ENCODE measurements around the gene ZNF462. TPM values are rescaled to one million over a fixed set of nuclear protein-coding genes. Genes with fewer than 3 reads are reported as not detected.
"Not testable (repeated sequence)": the region's sequence is repeated elsewhere in the genome, so short reads cannot be mapped to it uniquely, and the experiment has no call there.

The ZNF462 gene
- total and polyA plus RNA-seq, 5 donors, result 5.2 to 34.6 (median 30.7) TPM

DNA sequence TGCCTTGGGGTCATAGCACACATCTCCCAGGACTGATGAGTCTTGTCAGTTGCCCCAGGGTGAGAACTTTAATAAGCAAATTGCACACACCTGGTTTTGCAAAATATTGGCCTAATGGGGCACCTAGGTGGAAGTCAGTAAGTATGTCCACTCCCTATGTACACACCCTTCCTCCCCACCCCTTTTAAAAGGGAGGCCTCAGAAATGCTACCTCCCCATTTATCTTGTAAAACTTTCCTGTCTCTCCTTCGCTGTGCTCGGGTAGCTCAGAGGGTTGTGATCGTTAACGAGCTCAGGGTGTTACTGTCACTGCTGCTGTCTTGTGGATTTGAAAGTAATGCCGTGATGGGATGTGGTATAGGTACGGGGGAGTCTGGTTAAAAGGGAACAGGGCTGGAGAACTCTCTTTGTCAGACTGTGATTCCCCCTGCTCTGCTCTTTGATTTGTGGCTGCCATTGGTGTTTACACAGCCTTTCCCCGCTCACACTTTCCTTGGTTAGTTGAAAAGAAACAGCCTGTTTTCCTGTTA is 26.2 kb downstream of the ZNF462 start:
- WGBS, result 80% methylated on average over 7 of the region's 7 CpGs
- ATAC-seq (no peak), DNase-seq (no peak)
- H3K9me3 ChIP-seq (ENCODE audit: control insufficient read depth, low read length), result no peaks in the 10 kb centered on the region
- peaks cover 4% of the 10 kb centered on the region for H3K4me1 ChIP-seq (ENCODE audit: control insufficient read depth, insufficient read depth, low read length)
- H3K4me3 ChIP-seq (ENCODE audit: low read length), result no peak overlapping the region
- intact Hi-C loops (cut with DNase I), result no loop called here
- no peaks in the 10 kb centered on the region for H3K27me3 ChIP-seq (ENCODE audit: control insufficient read depth, insufficient read depth)
- H3K27ac ChIP-seq (ENCODE audit: low read length), result no peak overlapping the region

- no peak overlapping the region for H3K27ac ChIP-seq (ENCODE audit: low read length)
- no peak overlapping the region for H3K4me3 ChIP-seq (ENCODE audit: low read length)
- intact Hi-C loops (cut with DNase I), result no loop called here
- H3K27me3 ChIP-seq (ENCODE audit: control insufficient read depth, insufficient read depth), result no peaks in the 10 kb centered on the region
- 75% methylated on average over 4 of the region's 4 CpGs for WGBS
- no peak for ATAC-seq
- peaks cover 1% of the 10 kb centered on the region for H3K4me1 ChIP-seq (ENCODE audit: control insufficient read depth, insufficient read depth, low read length)
- DNase-seq, result no peak
- H3K9me3 ChIP-seq (ENCODE audit: control insufficient read depth, low read length), result no peaks in the 10 kb centered on the region
Observed at GRCh38 chr9:106890608-106891007, 27.6 kb downstream of the ZNF462 start.

GRCh38 chr9:106891286-106891685 is 28.3 kb downstream of the ZNF462 start:
- 49% methylated on average over 5 of the region's 5 CpGs for WGBS

GRCh38 chr9:106892632-106893031 is 29.7 kb downstream of the ZNF462 start:
- Histone ChIP-seq H3K27ac (ENCODE audit: low read length) (peak overlapping the region; percentile 13), H3K4me3 (ENCODE audit: low read length) (no peak overlapping the region), H3K4me1 (ENCODE audit: control insufficient read depth, insufficient read depth, low read length) (peaks cover 2% of the 10 kb centered on the region), H3K9me3 (ENCODE audit: control insufficient read depth, low read length) (no peaks in the 10 kb centered on the region), H3K27me3 (ENCODE audit: control insufficient read depth, insufficient read depth) (no peaks in the 10 kb centered on the region)
- intact Hi-C loops (cut with DNase I), result no loop called here
- peak; percentile 64 to 77 for ATAC-seq
- DNase-seq, result no peak
- 81% methylated on average over 4 of the region's 4 CpGs for WGBS

More at GRCh38 chr9:106891286-106891685, 28.3 kb downstream of the ZNF462 start:
- no peak for ATAC-seq
- intact Hi-C loops (cut with DNase I), result no loop called here
- H3K27me3 ChIP-seq (ENCODE audit: control insufficient read depth, insufficient read depth), result no peaks in the 10 kb centered on the region
- no peak for DNase-seq
- H3K27ac ChIP-seq (ENCODE audit: low read length), result no peak overlapping the region
- H3K9me3 ChIP-seq (ENCODE audit: control insufficient read depth, low read length), result no peaks in the 10 kb centered on the region
- no peak overlapping the region for H3K4me3 ChIP-seq (ENCODE audit: low read length)
- peaks cover 1% of the 10 kb centered on the region for H3K4me1 ChIP-seq (ENCODE audit: control insufficient read depth, insufficient read depth, low read length)

- Histone ChIP-seq H3K4me1 (ENCODE audit: control insufficient read depth, insufficient read depth, low read length) (peaks cover 4% of the 10 kb centered on the region), H3K27ac (ENCODE audit: low read length) (no peak overlapping the region), H3K9me3 (ENCODE audit: control insufficient read depth, low read length) (no peaks in the 10 kb centered on the region), H3K27me3 (ENCODE audit: control insufficient read depth, insufficient read depth) (no peaks in the 10 kb centered on the region), H3K4me3 (ENCODE audit: low read length) (no peak overlapping the region)
- intact Hi-C loops (cut with DNase I), result no loop called here
- 41% methylated on average over 1 of the region's 1 CpG for WGBS
- ATAC-seq, result peak in 1 of 2 donors; percentile 42
- DNase-seq, result no peak
Observed at GRCh38 chr9:106893088-106893487, 30.1 kb downstream of the ZNF462 start.

DNA sequence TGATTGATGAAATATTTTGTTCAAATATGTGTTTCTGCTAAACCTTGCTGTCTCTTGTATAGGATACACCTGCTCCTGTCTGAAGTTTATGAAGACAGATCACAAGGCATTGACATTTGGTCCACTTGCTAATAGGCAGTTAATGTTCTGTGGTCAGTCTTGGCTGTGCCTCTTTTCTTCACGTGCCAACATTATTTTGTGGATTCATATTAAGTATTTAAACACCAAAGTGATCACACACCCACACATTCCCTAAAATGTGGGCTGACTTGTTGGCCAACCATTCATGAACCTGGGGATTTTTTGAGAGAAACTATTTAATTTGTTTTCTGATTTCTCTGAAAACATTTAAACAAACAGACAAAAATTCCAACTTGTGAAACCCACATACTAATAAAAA is 33.7 kb downstream of the ZNF462 start:
- H3K9me3 ChIP-seq (ENCODE audit: control insufficient read depth, low read length), result no peaks in the 10 kb centered on the region
- intact Hi-C loops (cut with DNase I), result no loop called here

GRCh38 chr9:106897236-106897635 is 34.3 kb downstream of the ZNF462 start:
- Histone ChIP-seq H3K4me1 (ENCODE audit: control insufficient read depth, insufficient read depth, low read length) (peaks cover 4% of the 10 kb centered on the region), H3K9me3 (ENCODE audit: control insufficient read depth, low read length) (no peaks in the 10 kb centered on the region), H3K27ac (ENCODE audit: low read length) (no peak overlapping the region), H3K27me3 (ENCODE audit: control insufficient read depth, insufficient read depth) (no peaks in the 10 kb centered on the region), H3K4me3 (ENCODE audit: low read length) (no peak overlapping the region)
- ATAC-seq (no peak), DNase-seq (no peak)
- 11% methylated on average over 1 of the region's 1 CpG for WGBS
- intact Hi-C loops (cut with DNase I), result no loop called here

More for the DNA sequence above, 33.7 kb downstream of the ZNF462 start:
- DNase-seq, result no peak
- H3K27ac ChIP-seq (ENCODE audit: low read length), result no peak overlapping the region
- H3K4me3 ChIP-seq (ENCODE audit: low read length), result no peak overlapping the region
- WGBS, result 30% methylated on average over 1 of the region's 1 CpG
- peaks cover 4% of the 10 kb centered on the region for H3K4me1 ChIP-seq (ENCODE audit: control insufficient read depth, insufficient read depth, low read length)
- no peaks in the 10 kb centered on the region for H3K27me3 ChIP-seq (ENCODE audit: control insufficient read depth, insufficient read depth)
- ATAC-seq, result no peak

- 73% methylated on average over 3 of the region's 3 CpGs for WGBS
- no peak for ATAC-seq
- intact Hi-C loops (cut with DNase I), result no loop called here
- peaks cover 4% of the 10 kb centered on the region for H3K4me1 ChIP-seq (ENCODE audit: control insufficient read depth, insufficient read depth, low read length)
- H3K9me3 ChIP-seq (ENCODE audit: control insufficient read depth, low read length), result no peaks in the 10 kb centered on the region
- no peak for DNase-seq
- H3K27me3 ChIP-seq (ENCODE audit: control insufficient read depth, insufficient read depth), result no peaks in the 10 kb centered on the region
- peak overlapping the region; percentile 8 for H3K27ac ChIP-seq (ENCODE audit: low read length)
- H3K4me3 ChIP-seq (ENCODE audit: low read length), result no peak overlapping the region
Observed at GRCh38 chr9:106897751-106898150, 34.8 kb downstream of the ZNF462 start.

GRCh38 chr9:106900523-106900922 is 37.6 kb downstream of the ZNF462 start:
- intact Hi-C loops (cut with DNase I); DNase-seq; H3K9me3 ChIP-seq (ENCODE audit: control insufficient read depth, low read length); H3K4me3 ChIP-seq (ENCODE audit: low read length); H3K4me1 ChIP-seq (ENCODE audit: control insufficient read depth, insufficient read depth, low read length); H3K27ac ChIP-seq (ENCODE audit: low read length); H3K27me3 ChIP-seq (ENCODE audit: control insufficient read depth, insufficient read depth); ATAC-seq: not testable (repeated sequence)
- 86% methylated on average over 2 of the region's 2 CpGs for WGBS

DNA sequence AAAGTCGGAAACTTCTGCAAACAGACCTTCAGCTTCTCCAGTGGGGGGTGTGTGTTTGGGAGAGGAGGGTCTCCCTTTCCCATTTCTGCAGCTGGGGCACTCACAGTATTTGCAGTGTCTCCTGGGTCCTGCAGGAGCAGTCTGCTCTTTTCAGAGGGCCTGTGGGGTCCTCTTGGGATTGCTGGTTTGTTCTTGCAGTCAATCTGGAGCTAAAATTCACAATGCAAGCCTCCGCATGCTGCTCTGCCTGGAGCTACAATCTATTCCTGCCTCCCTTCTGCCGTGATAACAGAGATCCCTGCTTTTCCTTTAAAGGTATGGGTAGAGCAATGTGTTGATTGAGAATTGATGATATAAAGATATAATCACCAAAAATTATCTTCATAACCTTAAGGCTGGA is 43.2 kb downstream of the ZNF462 start:
- ATAC-seq, result no peak
- WGBS, result 80% methylated on average over 3 of the region's 3 CpGs
- no peak for DNase-seq

DNA sequence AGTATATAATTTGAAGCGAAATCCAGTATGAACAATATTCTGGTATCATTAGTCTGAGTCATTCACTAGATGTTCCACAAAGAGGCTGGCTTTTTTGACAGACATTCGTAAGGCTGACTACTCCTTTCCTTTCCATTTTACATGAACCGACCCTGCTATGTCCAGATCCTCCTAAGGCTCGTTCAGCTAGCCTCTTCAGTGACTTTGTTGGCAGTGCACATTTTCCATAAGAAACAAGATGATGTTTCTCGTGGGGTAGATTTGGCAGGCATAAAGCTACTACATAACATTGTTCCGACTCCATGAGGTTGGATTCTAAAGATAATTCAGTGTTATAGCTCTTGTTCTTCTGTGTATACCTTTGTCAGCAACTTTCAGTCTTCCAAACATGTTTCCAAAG is 49.0 kb downstream of the ZNF462 start:
- no peak for ATAC-seq
- Histone ChIP-seq H3K27ac (ENCODE audit: low read length) (no peak overlapping the region), H3K4me3 (ENCODE audit: low read length) (no peak overlapping the region), H3K9me3 (ENCODE audit: control insufficient read depth, low read length) (no peaks in the 10 kb centered on the region), H3K4me1 (ENCODE audit: control insufficient read depth, insufficient read depth, low read length) (peaks cover 4% of the 10 kb centered on the region), H3K27me3 (ENCODE audit: control insufficient read depth, insufficient read depth) (no peaks in the 10 kb centered on the region)
- intact Hi-C loops (cut with DNase I), result loop anchor here in 1 of 4 donors (10.0 kb wide), 1 partner anchor 47 kb away; the partner anchor contains the start of gene ZNF462
- 83% methylated on average over 6 of the region's 6 CpGs for WGBS
- DNase-seq, result no peak

More for the DNA sequence above, 43.2 kb downstream of the ZNF462 start:
- no peaks in the 10 kb centered on the region for H3K27me3 ChIP-seq (ENCODE audit: control insufficient read depth, insufficient read depth)
- H3K4me3 ChIP-seq (ENCODE audit: low read length), result no peak overlapping the region
- H3K9me3 ChIP-seq (ENCODE audit: control insufficient read depth, low read length), result no peaks in the 10 kb centered on the region
- intact Hi-C loops (cut with DNase I), result no loop called here
- peaks cover 4% of the 10 kb centered on the region for H3K4me1 ChIP-seq (ENCODE audit: control insufficient read depth, insufficient read depth, low read length)
- H3K27ac ChIP-seq (ENCODE audit: low read length), result no peak overlapping the region

- Histone ChIP-seq H3K27me3 (ENCODE audit: control insufficient read depth, insufficient read depth) (no peaks in the 10 kb centered on the region), H3K27ac (ENCODE audit: low read length) (no peak overlapping the region), H3K9me3 (ENCODE audit: control insufficient read depth, low read length) (no peaks in the 10 kb centered on the region), H3K4me1 (ENCODE audit: control insufficient read depth, insufficient read depth, low read length) (peaks cover 4% of the 10 kb centered on the region), H3K4me3 (ENCODE audit: low read length) (no peak overlapping the region)
- 84% methylated on average over 5 of the region's 5 CpGs for WGBS
- DNase-seq (no peak), ATAC-seq (no peak)
- intact Hi-C loops (cut with DNase I), result loop anchor here in 1 of 4 donors (10.0 kb wide), 1 partner anchor 48 kb away; the partner anchor contains the start of gene ZNF462
Observed at GRCh38 chr9:106913276-106913675, 50.3 kb downstream of the ZNF462 start.
